Gastroesophageal sphincter (tissue), 3 donors: Measurements from ENCODE around the gene KHSRP.

Experiments
- CTCF ChIP-seq, 4 experiments: fragments of 200-600 bp in 2 of 4; fragments of 450-650 bp in 2 of 4; sonication (generic) in 1 of 4; IDR thresholded peaks; one replicate each; pipeline ENCODE4 v1.5.1; 2017 to 2019; ENCODE audit warnings: antibody characterized with exemption in 4 of 4, mild to moderate bottlenecking in 2 of 4, moderate library complexity in 2 of 4
- EP300 ChIP-seq: sonication (generic); formaldehyde crosslinking; IDR thresholded peaks from one replicate; pipeline ENCODE4 v1.6.1; 2017; ENCODE audit warnings: antibody characterized with exemption, mild to moderate bottlenecking
- POLR2A ChIP-seq, 2 donors: fragments of 450-650 bp; IDR thresholded peaks; one replicate each; pipeline ENCODE4 v1.6.1; 2017; ENCODE audit warnings: antibody characterized with exemption in 2 of 2, mild to moderate bottlenecking in 2 of 2, moderate library complexity in 1 of 2
- POLR2AphosphoS5 ChIP-seq: sonication (generic); formaldehyde crosslinking; IDR thresholded peaks from one replicate; pipeline ENCODE4 v1.6.1; 2017; ENCODE audit warnings: antibody characterized with exemption

GRCh38 chr19:6421075-6422014 is 3.3 kb downstream of the KHSRP start:
- TF ChIP-seq CTCF (IDR thresholded peaks at IDR 0.05) (no peak), POLR2A (IDR thresholded peaks at IDR 0.05) (no peak), POLR2AphosphoS5 (no peak), EP300 (no peak)
